ENCODE data around the gene HDDC3.

The HDDC3 gene

GRCh38 chr15:90889736-90890456 is 42.5 kb downstream of the HDDC3 start:
- Mint-ChIP-seq H3K4me1 (ENCODE audit: low read depth) (peaks cover 32% of the 10 kb centered on the region), H3K36me3 (ENCODE audit: low read depth) (peaks cover 58% of the 10 kb centered on the region), H3K27me3 (ENCODE audit: low read depth) (no peaks in the 10 kb centered on the region), H3K9me3 (no peaks in the 10 kb centered on the region), H3K4me3 (no peak overlapping the region), H3K27ac (no peak overlapping the region)

DNA sequence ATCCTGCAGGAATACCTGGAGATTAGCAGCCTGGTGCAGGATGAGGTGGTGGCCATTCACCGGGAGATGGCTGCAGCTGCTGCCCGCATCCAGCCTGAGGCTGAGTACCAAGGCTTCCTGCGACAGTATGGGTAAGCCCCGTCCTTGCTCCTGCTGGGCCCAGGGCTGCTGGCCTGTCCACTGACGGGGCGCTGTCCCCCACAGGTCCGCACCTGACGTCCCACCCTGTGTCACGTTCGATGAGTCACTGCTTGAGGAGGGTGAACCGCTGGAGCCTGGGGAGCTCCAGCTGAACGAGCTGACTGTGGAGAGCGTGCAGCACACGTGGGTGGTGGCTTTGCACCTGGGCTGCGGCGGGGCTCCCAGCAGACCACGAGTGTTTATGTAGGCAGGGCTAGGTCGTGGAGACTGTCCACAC is 43.0 kb downstream of the HDDC3 start:
- peaks cover 58% of the 10 kb centered on the region for H3K36me3 Mint-ChIP-seq (ENCODE audit: low read depth)
- H3K27me3 Mint-ChIP-seq (ENCODE audit: low read depth): no peaks in the 10 kb centered on the region
- H3K9me3 Mint-ChIP-seq: no peaks in the 10 kb centered on the region
- no peak overlapping the region for H3K4me3 Mint-ChIP-seq
- H3K27ac Mint-ChIP-seq: no peak overlapping the region
- peaks cover 33% of the 10 kb centered on the region for H3K4me1 Mint-ChIP-seq (ENCODE audit: low read depth)

GRCh38 chr15:90887037-90887481 is 45.3 kb downstream of the HDDC3 start:
- Mint-ChIP-seq H3K27me3 (ENCODE audit: low read depth) (no peaks in the 10 kb centered on the region), H3K27ac (peak overlapping the region; percentile 77), H3K9me3 (no peaks in the 10 kb centered on the region), H3K4me3 (no peak overlapping the region), H3K4me1 (ENCODE audit: low read depth) (peaks cover 45% of the 10 kb centered on the region), H3K36me3 (ENCODE audit: low read depth) (peaks cover 50% of the 10 kb centered on the region)

DNA sequence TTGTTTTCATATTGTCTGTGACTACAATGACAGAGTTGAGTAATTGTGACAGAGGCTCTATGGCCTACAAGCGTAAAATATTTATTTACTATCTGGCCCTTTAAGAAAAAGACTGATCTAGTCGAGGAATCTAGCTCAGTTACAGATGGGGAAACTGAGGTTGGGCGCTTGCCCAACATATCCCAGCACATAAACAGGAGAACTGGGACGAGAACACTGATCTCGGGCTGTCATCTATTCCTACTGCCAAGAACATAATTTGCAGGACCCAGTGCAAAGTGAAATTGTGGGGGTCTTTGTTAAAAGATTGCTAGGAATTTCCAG is 46.1 kb downstream of the HDDC3 start:
- Mint-ChIP-seq H3K4me3 (peak overlapping the region; percentile 61), H3K9me3 (no peaks in the 10 kb centered on the region), H3K4me1 (ENCODE audit: low read depth) (peaks cover 47% of the 10 kb centered on the region), H3K36me3 (ENCODE audit: low read depth) (peaks cover 50% of the 10 kb centered on the region), H3K27me3 (ENCODE audit: low read depth) (no peaks in the 10 kb centered on the region), H3K27ac (peak overlapping the region; percentile 76)

- Mint-ChIP-seq H3K4me1 (ENCODE audit: low read depth) (peaks cover 49% of the 10 kb centered on the region), H3K36me3 (ENCODE audit: low read depth) (peaks cover 56% of the 10 kb centered on the region), H3K27me3 (ENCODE audit: low read depth) (no peaks in the 10 kb centered on the region), H3K9me3 (no peaks in the 10 kb centered on the region), H3K27ac (peak overlapping the region; percentile 76), H3K4me3 (peak overlapping the region; percentile 61)
These were observed 46.7 kb downstream of the HDDC3 start for GRCh38 chr15:90885432-90886290.

DNA sequence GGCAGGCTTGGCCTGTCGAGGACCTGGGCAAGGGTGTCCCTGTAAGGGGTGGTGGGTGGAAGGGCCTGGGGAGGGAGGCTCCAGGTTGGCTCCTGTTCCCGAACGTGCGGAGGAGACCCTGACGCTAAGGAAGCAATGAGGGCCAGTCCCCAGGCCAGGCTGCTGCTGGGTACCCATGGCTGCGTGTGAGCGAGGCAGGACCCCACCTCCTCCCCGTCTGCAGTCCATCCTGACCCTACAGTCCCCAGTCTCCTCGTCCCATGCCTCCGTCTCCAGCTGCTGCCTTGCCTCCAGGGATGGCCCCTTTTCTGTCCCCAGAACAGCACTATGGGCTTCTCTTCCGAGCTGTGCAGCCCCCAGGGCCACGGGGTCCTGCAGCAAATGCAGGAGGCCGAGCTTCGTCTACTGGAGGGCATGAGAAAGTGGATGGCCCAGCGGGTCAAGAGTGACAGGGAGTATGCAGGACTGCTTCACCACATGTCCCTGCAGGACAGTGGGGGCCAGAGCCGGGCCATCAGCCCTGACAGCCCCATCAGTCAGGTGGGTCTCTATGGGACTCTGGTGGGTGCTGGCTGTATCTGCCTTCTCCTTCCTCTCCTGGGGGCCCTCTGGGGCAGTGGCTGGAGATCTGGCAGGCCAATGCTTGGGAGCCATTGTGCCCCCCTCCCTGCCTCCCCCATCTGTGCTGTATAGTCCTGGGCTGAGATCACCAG is 47.5 kb downstream of the HDDC3 start:
- Mint-ChIP-seq H3K36me3 (ENCODE audit: low read depth) (peaks cover 56% of the 10 kb centered on the region), H3K4me1 (ENCODE audit: low read depth) (peaks cover 54% of the 10 kb centered on the region), H3K27ac (peak overlapping the region; percentile 76), H3K27me3 (ENCODE audit: low read depth) (no peaks in the 10 kb centered on the region), H3K4me3 (peak overlapping the region; percentile 54), H3K9me3 (no peaks in the 10 kb centered on the region)

DNA sequence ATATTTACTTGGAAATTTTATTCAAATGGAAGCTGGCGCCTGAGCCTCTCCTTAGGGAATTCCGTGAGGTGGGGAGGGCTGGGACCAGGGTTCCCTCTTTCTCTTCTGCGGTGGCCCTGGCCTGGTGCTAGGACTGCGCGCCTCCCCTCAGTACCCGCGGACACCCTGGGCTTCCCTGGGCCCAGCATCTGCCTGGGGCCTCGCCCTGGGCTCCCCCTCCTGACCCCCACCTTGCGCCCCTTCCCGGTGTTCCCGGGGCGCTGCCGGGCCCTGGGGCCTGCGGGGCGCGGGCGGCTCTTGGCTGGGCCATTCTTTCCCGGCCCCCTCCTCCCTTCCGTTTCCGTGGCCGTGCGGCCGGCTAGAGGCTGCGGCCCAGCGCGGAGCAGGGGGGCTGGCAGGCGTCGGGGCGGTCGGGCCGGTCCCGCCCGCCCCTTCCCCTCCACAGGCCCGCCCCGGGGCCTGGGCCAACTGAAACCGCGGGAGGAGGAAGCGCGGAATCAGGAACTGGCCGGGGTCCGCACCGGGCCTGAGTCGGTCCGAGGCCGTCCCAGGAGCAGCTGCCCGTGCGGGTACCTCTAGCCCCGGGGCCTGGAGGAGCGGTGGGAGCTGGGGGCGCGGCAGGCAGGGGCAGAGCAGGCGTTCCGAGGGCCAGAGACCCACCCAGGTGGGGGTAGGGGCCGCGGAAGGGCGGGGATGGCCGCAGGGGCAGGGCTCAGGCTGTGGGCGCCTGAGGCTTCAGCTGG is 48.2 kb downstream of the HDDC3 start, which contains the start of gene FES:
FES (plus strand) TSS at position 529 of the 743 bp plus-strand sequence. CDS start 542 bp downstream, outside the sequence.
- Mint-ChIP-seq H3K4me1 (ENCODE audit: low read depth) (peaks cover 56% of the 10 kb centered on the region), H3K27me3 (ENCODE audit: low read depth) (no peaks in the 10 kb centered on the region), H3K9me3 (no peaks in the 10 kb centered on the region), H3K36me3 (ENCODE audit: low read depth) (peaks cover 60% of the 10 kb centered on the region), H3K27ac (peak within 1 kb of the TSS; percentile 76), H3K4me3 (peak within 1 kb of the TSS; percentile 54)

DNA sequence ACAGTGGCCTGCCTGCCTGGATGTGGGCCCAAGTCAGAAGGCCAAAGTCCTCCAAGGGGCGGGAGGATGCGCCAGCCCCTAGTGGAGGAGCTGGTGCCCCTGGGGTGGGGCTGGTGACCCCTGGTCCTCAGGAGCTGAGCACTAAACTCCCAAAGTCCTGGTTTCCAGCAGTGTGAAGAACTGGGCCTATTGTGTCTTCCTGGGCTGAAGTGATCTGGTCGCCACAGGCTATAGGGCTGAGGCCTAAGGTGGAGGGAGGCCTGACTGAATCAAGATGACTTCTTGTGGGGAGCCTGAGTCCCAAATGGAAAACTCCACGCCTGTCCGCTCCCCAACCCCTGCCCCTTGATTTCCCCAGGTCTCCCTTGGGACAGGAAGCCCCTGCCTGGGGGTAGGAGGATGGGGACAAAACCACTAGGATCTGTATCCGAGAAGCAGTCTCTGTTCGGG is 48.8 kb downstream of the HDDC3 start:
- H3K4me1 Mint-ChIP-seq (ENCODE audit: low read depth): peaks cover 54% of the 10 kb centered on the region
- H3K27me3 Mint-ChIP-seq (ENCODE audit: low read depth): no peaks in the 10 kb centered on the region
- H3K27ac Mint-ChIP-seq: peak overlapping the region; percentile 69

DNA sequence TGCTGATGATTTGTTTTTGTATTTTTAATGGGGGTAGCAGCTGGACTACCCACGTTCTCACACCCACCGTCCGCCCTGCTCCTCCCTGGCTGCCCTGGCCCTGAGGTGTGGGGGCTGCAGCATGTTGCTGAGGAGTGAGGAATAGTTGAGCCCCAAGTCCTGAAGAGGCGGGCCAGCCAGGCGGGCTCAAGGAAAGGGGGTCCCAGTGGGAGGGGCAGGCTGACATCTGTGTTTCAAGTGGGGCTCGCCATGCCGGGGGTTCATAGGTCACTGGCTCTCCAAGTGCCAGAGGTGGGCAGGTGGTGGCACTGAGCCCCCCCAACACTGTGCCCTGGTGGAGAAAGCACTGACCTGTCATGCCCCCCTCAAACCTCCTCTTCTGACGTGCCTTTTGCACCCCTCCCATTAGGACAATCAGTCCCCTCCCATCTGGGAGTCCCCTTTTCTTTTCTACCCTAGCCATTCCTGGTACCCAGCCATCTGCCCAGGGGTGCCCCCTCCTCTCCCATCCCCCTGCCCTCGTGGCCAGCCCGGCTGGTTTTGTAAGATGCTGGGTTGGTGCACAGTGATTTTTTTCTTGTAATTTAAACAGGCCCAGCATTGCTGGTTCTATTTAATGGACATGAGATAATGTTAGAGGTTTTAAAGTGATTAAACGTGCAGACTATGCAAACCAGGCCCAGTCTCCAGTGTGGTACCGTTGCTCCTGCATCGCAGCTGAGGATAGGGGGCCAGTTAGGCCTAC is 49.4 kb downstream of the HDDC3 start:
- Mint-ChIP-seq H3K4me3 (no peak overlapping the region), H3K4me1 (ENCODE audit: low read depth) (peaks cover 54% of the 10 kb centered on the region), H3K9me3 (no peaks in the 10 kb centered on the region), H3K27ac (peak overlapping the region; percentile 69), H3K27me3 (ENCODE audit: low read depth) (no peaks in the 10 kb centered on the region), H3K36me3 (ENCODE audit: low read depth) (peaks cover 58% of the 10 kb centered on the region)

More for the DNA sequence above, 48.8 kb downstream of the HDDC3 start:
- Mint-ChIP-seq H3K4me3 (peak overlapping the region; percentile 25), H3K36me3 (ENCODE audit: low read depth) (peaks cover 58% of the 10 kb centered on the region), H3K9me3 (no peaks in the 10 kb centered on the region)

GRCh38 chr15:90881978-90882721 is 50.2 kb downstream of the HDDC3 start:
- Mint-ChIP-seq H3K36me3 (ENCODE audit: low read depth) (peaks cover 59% of the 10 kb centered on the region), H3K4me1 (ENCODE audit: low read depth) (peaks cover 58% of the 10 kb centered on the region), H3K4me3 (no peak overlapping the region), H3K27me3 (ENCODE audit: low read depth) (no peaks in the 10 kb centered on the region), H3K27ac (peak overlapping the region; percentile 68), H3K9me3 (no peaks in the 10 kb centered on the region)

DNA sequence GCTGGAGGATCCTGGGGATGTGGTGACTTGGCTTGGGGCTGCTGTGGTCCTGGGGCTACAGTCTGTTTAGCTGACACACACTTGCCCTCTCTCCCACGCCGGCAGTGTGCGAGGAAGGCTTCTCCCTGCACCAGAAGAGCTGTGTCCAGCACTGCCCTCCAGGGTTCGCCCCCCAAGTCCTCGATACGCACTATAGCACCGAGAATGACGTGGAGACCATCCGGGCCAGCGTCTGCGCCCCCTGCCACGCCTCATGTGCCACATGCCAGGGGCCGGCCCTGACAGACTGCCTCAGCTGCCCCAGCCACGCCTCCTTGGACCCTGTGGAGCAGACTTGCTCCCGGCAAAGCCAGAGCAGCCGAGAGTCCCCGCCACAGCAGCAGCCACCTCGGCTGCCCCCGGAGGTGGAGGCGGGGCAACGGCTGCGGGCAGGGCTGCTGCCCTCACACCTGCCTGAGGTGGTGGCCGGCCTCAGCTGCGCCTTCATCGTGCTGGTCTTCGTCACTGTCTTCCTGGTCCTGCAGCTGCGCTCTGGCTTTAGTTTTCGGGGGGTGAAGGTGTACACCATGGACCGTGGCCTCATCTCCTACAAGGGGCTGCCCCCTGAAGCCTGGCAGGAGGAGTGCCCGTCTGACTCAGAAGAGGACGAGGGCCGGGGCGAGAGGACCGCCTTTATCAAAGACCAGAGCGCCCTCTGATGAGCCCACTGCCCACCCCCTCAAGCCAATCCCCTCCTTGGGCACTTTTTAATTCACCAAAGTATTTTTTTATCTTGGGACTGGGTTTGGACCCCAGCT is 51.0 kb downstream of the HDDC3 start:
- H3K27ac Mint-ChIP-seq: no peak overlapping the region
- H3K36me3 Mint-ChIP-seq (ENCODE audit: low read depth): peaks cover 61% of the 10 kb centered on the region
- no peaks in the 10 kb centered on the region for H3K9me3 Mint-ChIP-seq
- peaks cover 61% of the 10 kb centered on the region for H3K4me1 Mint-ChIP-seq (ENCODE audit: low read depth)
- no peaks in the 10 kb centered on the region for H3K27me3 Mint-ChIP-seq (ENCODE audit: low read depth)
- no peak overlapping the region for H3K4me3 Mint-ChIP-seq

GRCh38 chr15:90880381-90881145 is 51.8 kb downstream of the HDDC3 start:
- Mint-ChIP-seq H3K4me3 (no peak overlapping the region), H3K9me3 (no peaks in the 10 kb centered on the region), H3K4me1 (ENCODE audit: low read depth) (peaks cover 61% of the 10 kb centered on the region), H3K27ac (no peak overlapping the region), H3K36me3 (ENCODE audit: low read depth) (peaks cover 60% of the 10 kb centered on the region), H3K27me3 (ENCODE audit: low read depth) (no peaks in the 10 kb centered on the region)

Measured in T-helper 1 cell treated with Interleukin-12 subunit alpha and Interleukin-12 subunit beta and Interleukin-4 antibody, amounts not matched to agents 30 μg/mL and 1 μg/mL, for 36 hours (primary cell).